Activated CD4-positive, CD25-positive, alpha-beta regulatory T cell (primary cell): ENCODE results near the gene DRICH1.
"Not testable (repeated sequence)": the region's sequence is repeated elsewhere in the genome, so short reads cannot be mapped to it uniquely, and the experiment has no call there.

Experiments used
- DNase-seq, 4 experiments: peaks; one replicate each; lab custom pipeline; 2025; lab: John Stamatoyannopoulos, UW

DRICH1 gene, protein sequence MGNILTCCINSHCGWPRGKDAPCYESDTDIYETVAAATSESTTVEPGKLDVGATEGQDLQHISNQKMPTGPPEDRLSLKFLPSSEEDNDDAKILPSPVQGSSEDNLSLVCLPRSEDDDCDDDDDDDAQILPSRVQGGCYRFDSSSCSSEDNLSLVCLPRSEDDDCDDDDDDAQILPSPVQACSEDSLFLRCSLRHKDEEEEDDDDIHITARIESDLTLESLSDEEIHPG

DNA sequence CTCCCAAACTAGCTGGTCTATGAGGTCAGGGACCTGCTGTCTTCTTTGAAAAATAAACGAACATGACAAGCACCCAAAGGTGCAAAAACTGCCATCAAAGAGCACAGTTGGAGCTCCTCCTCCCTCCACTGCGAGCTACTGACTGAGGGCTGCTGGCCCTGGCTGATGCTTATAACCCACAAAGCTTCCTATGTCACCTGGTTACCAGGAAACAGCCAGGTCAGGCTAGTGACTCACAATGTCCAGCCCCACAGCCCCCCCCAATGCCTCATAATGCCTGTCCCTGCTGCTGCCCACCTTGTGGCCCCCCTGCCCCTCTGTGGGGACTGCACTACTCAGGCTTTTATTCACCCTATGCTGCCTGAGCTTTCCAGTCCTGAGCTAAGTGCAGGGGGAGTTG, at the start of gene DRICH1:
TSS of gene DRICH1 (minus strand) at position 144 of the 400 bp plus-strand sequence. CDS start 298 bp downstream, outside the sequence.
- DNase-seq, result no peak

DNA sequence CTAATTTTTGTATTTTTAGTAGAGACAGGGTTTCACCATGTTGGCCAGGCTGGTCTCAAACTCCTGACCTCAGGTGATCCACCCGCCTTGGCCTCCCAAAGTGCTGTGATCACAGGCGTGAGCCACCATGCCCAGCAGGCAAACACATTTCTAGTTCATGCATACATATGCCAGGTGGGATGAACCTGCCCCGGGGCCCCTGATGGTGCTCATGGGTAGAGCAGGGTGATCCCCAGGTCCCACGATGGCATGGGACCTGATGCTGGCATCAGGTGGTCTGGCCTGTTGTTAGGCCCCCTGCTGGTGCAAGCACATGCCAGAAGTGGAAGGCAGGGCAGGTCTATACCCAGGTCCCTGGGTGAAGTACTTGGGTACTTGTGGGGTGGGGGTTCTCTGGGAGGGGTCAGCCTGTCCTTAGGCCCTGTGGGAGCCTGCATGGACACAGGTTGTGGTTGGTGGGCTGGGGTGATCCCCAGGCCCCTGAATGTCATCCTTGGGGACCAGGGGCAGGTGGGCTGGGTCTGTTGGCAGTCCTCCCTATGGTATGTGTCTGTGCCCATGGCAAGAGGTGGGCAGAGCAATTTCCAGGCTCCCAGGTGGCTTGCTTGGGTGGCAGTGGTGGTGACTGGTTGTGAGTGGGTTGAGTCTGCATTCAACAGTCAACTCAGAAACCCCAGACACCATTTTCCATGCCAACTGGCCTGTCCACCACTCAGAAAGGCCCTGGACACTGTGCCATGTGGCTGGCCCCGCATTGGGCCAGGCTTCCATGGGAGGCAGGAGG, 49.1 kb upstream of the DRICH1 start:
- DNase-seq, result no peak

DNA sequence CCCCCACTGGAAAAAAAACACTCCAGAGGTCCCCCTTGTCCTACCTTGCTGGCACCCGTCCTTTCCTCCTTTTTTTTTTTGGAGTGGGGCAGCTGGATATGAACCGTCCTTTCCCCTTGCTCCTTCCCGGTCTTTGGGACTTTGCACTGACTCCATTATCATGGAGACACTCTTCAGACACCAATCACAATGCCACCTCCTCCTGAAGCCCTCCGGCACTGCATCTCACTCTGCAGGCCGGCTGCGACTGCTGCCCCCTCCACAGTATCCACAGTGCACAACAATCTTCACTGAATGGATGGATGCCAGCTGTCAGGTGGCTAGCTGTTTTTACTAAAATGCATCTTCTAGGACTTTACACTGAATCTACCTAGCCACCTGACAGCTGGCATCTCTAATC, 46.0 kb upstream of the DRICH1 start:
- no peak for DNase-seq

- DNase-seq, result no peak
Measured at GRCh38 chr22:23677701-23677995, 45.5 kb upstream of the DRICH1 start.

DNA sequence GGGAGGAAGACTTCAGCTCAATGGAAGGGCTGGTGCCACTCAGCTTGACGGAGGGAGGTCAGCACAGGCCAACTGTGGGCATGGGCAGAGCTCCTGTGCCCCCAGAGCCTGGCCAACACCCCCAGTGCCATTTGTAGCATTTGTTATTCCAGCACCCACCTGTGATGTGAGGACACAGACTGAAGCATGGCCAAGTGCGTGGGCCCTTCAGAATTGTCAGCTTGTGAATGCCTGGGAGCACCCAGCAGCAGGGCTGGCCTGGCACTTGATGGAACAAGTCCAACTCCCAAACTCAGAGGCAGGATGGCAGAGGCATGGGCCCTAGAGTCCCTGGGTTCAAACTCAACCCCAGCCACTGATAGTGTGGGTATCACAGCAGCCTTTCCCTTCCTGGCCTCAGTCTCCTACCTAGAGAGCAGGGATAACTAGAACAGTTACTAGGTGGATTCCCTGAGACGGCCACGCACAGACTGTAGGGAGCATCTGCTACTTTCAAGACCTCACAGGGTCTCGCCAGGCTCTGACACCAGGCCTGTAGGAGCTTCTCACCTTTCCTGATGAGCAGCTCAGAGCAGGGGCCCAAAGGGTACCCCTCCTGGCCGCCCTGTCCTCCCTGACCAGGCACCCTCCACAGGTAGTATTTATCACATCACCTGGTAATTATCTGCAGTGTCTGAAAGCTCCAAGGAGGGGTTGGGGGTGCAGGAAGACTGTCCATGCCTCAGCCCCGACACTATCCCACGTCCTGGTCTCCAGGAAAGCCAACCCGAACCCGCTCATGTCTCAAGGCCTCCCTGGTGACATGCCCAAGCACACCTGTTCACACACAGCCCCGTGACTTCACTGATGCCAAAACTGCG, 45.0 kb upstream of the DRICH1 start:
- not testable (repeated sequence) for DNase-seq

- no peak for DNase-seq
Measured at GRCh38 chr22:23675502-23676415, 43.6 kb upstream of the DRICH1 start.

DNA sequence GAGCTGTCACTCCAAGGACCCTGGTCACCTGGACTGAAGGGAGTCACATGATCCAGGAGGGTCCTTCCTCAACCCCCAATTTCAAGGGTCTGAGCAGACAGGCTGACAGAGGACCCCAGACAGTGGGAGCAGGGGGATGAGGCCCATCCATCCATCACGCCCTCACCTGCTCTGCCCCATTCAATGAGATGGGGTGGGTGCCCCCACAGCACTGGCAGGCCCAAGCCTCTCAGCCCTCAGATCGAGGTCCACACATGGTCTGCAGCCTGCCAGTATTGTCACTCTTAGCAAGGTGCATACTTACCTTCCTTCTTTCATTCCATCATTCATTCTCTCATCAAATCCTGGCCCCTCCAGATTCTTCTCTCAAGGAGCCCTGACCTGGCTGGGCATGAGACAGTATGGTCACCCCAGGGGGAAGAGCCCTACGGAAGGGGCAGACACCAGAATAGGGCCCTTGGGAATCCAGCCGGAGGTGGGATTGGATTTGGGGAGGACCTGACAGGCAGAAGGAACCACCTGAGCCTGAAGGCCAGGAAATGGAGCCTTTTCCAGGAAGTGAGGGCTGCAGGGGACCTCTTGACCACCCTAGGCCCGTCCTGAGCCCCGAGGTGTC, 42.9 kb upstream of the DRICH1 start:
- DNase-seq, result not testable (repeated sequence)

GRCh38 chr22:23673826-23674690, 41.9 kb upstream of the DRICH1 start:
- no peak for DNase-seq

DNA sequence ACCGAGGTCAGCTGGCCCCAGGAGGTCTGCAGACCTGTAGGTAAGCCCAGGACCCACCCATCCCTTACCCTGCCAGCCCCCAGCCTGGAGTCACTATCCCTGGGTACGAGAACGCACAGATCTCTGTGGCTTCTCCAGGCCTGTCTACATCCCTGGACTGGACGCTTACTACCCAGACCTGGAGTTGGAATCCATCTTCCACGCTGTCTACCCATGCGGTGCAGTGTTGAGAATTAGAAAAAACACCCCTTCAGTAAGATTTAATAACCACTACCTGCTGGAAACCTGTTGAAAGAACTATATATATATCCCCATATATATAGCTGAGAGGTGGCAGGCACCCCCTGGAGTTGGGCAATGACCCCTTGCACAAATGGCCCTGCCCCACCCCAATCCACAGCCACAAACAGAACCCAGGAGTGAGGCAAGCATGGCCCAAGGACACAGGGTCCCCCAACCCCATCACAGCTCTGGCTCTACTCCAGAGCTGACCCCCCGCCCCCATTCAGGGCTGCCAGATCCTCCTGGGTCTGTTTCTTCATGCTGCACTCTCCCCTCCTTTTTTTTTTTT, 41.0 kb upstream of the DRICH1 start:
- no peak for DNase-seq

- not testable (repeated sequence) for DNase-seq
Measured at GRCh38 chr22:23672307-23673049, 40.4 kb upstream of the DRICH1 start.

DNA sequence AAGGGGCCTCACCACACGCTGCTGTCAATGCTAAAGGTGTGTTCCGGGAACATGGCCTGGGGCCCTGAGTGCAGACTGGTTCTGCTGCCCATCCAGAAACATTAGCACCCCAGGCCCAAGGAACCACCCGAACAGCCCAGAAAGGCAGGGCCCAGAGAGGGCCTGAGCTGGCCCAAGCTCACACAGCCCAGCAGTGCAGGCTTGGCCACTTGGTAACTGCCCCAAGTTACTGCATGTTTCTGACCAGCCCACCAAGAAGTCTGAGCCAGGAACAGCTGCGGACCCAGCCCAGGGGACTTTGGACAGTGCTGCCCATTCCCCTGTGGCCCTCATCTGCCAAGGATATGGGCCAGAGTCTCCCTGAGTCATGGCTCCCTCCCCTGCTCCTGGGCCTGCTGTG, 39.3 kb upstream of the DRICH1 start:
- not testable (repeated sequence) for DNase-seq

GRCh38 chr22:23670378-23671295, 38.5 kb upstream of the DRICH1 start:
- DNase-seq, result no peak

GRCh38 chr22:23660381-23660780, 28.3 kb upstream of the DRICH1 start:
- DNase-seq, result not testable (repeated sequence)

GRCh38 chr22:23657727-23658126, 25.6 kb upstream of the DRICH1 start:
- no peak for DNase-seq

GRCh38 chr22:23655891-23656475, 23.9 kb upstream of the DRICH1 start:
- no peak for DNase-seq

- DNase-seq, result no peak
Measured at GRCh38 chr22:23652711-23653110, 20.6 kb upstream of the DRICH1 start.

- no peak for DNase-seq
Measured at GRCh38 chr22:23652286-23652685, 20.2 kb upstream of the DRICH1 start.

- no peak for DNase-seq
Measured at GRCh38 chr22:23651676-23652075, 19.6 kb upstream of the DRICH1 start.
